ENCODE data around the gene LDB2. TPM values are rescaled to one million over a fixed set of nuclear protein-coding genes. Genes with fewer than 3 reads are reported as not detected.

The LDB2 gene
- total RNA-seq, 2 donors from 2014 or later, result not detected

- ATAC-seq, result no peak
Measured at GRCh38 chr4:16725252-16725651, 173.2 kb downstream of the LDB2 start.

DNA sequence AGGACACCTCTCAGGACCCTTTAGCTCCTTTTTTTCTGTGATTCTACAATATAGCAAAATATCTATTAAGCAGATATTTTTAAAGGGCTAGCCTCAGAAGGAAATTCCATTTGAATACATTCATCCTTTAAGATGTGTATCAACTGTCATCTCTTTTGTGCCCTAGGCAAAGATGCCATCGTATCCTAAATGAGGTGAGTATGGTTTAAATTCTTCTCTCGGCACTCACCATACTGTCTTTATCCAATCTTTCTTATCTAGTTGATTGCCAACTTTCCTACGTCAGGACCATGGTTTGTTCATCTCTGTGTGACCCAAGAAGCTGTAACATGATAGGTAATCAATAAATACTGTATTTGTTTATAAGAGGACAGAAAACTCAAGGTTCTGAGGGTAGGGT lies 176.0 kb downstream of the LDB2 start:
- Mint-ChIP-seq H3K27me3 (no peaks in the 10 kb centered on the region), H3K36me3 (ENCODE audit: low read depth) (no peaks in the 10 kb centered on the region), H3K4me3 (no peak overlapping the region), H3K4me1 (no peaks in the 10 kb centered on the region), H3K27ac (no peak overlapping the region)
- no peaks in the 10 kb centered on the region for H3K9me3 ChIP-seq (ENCODE audit: control insufficient read depth, low read length, poor library complexity, severe bottlenecking)
- DNase-seq (no peak), ATAC-seq (no peak)

More at GRCh38 chr4:16725252-16725651, 173.2 kb downstream of the LDB2 start:
- H3K4me3 Mint-ChIP-seq, result no peak overlapping the region
- no peaks in the 10 kb centered on the region for H3K9me3 ChIP-seq (ENCODE audit: control insufficient read depth, low read length, poor library complexity, severe bottlenecking)
- H3K36me3 Mint-ChIP-seq (ENCODE audit: low read depth), result no peaks in the 10 kb centered on the region
- DNase-seq, result no peak
- H3K27me3 Mint-ChIP-seq, result no peaks in the 10 kb centered on the region
- no peak overlapping the region for H3K27ac Mint-ChIP-seq
- no peaks in the 10 kb centered on the region for H3K4me1 Mint-ChIP-seq

DNA sequence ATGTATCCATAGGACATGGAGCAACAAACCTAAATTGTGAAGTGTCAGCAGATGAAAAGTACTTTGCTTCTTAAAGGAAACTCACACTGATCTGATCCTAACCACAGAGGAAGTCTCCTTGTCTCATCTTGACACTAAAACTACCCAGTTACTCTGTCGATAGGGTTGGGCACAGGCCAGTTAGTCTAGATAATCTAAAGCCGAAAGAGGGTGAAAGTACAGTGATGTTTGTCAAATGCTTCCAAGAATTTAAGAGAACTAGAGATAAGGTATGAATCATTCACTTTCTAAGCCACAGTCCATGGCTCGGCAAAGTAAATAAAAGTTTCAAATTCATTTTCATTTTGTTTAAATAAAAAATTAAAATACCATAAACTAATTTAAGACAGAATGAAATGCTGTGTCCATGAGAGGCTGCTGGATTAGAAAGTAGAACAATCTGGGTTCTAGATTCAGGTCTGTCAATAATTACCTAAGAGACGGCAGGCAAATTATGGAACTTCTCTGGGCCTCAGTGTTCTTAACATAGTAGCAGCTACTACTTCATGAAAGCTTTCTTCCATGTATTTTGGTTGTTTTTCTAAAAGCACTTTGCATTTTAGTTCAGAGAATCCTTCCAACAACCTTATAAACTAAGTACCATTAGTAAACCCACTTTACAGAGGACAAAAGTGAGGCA lies 176.7 kb downstream of the LDB2 start:
- Mint-ChIP-seq H3K27ac (no peak overlapping the region), H3K4me3 (no peak overlapping the region), H3K36me3 (ENCODE audit: low read depth) (no peaks in the 10 kb centered on the region), H3K27me3 (no peaks in the 10 kb centered on the region), H3K4me1 (no peaks in the 10 kb centered on the region)
- H3K9me3 ChIP-seq (ENCODE audit: control insufficient read depth, low read length, poor library complexity, severe bottlenecking), result no peaks in the 10 kb centered on the region
- ATAC-seq, result no peak
- no peak for DNase-seq

GRCh38 chr4:16720761-16721160 lies 177.7 kb downstream of the LDB2 start:
- no peak for ATAC-seq
- no peak overlapping the region for H3K4me3 Mint-ChIP-seq
- no peak for DNase-seq
- no peaks in the 10 kb centered on the region for H3K9me3 ChIP-seq (ENCODE audit: control insufficient read depth, low read length, poor library complexity, severe bottlenecking)
- no peaks in the 10 kb centered on the region for H3K27me3 Mint-ChIP-seq
- no peaks in the 10 kb centered on the region for H3K36me3 Mint-ChIP-seq (ENCODE audit: low read depth)
- no peaks in the 10 kb centered on the region for H3K4me1 Mint-ChIP-seq
- no peak overlapping the region for H3K27ac Mint-ChIP-seq

DNA sequence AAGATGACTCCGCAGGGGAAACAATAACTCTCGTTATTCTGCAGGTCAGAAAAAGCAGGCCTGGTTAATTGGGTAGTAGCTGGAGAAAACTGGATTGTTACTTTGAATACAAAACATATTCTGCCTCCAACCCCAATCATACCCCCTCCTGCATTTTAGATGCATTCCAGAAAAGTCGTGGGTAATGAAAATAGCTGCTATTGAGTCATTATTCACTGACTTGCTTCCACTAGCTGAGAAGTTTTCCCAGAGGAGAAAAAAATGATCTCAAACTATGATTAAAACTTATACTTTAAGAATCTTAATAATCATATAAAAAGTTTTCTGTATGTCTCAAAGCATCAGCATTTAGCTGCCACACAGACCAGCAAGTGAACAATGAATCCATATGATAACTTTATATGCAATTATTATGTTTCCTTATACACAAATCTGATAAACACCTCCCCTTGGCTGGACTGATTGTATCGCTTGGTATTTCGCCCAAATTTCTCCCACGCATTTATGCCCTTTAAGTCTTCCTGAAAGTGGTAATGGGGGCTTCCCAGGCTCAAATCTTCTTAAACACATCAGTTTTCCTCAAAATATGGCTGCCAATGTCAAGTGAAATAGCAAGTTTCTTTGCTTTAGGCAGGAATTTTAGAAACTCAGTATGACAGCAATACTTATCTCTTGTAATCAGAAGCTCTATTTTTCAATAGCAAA lies 181.0 kb downstream of the LDB2 start:
- no peak for DNase-seq
- Mint-ChIP-seq H3K4me1 (no peaks in the 10 kb centered on the region), H3K27ac (no peak overlapping the region), H3K27me3 (no peaks in the 10 kb centered on the region), H3K36me3 (ENCODE audit: low read depth) (no peaks in the 10 kb centered on the region), H3K4me3 (no peak overlapping the region)
- no peaks in the 10 kb centered on the region for H3K9me3 ChIP-seq (ENCODE audit: control insufficient read depth, low read length, poor library complexity, severe bottlenecking)
- ATAC-seq, result no peak

GRCh38 chr4:16715482-16715881 lies 183.0 kb downstream of the LDB2 start:
- H3K9me3 ChIP-seq (ENCODE audit: control insufficient read depth, low read length, poor library complexity, severe bottlenecking), result no peaks in the 10 kb centered on the region
- Mint-ChIP-seq H3K36me3 (ENCODE audit: low read depth) (no peaks in the 10 kb centered on the region), H3K27me3 (no peaks in the 10 kb centered on the region), H3K4me3 (no peak overlapping the region), H3K4me1 (no peaks in the 10 kb centered on the region), H3K27ac (no peak overlapping the region)
- ATAC-seq (no peak), DNase-seq (no peak)

- H3K9me3 ChIP-seq (ENCODE audit: control insufficient read depth, low read length, poor library complexity, severe bottlenecking), result no peaks in the 10 kb centered on the region
- H3K27ac Mint-ChIP-seq, result no peak overlapping the region
- H3K4me3 Mint-ChIP-seq, result no peak overlapping the region
- ATAC-seq (no peak), DNase-seq (no peak)
- no peaks in the 10 kb centered on the region for H3K27me3 Mint-ChIP-seq
- no peaks in the 10 kb centered on the region for H3K4me1 Mint-ChIP-seq
- no peaks in the 10 kb centered on the region for H3K36me3 Mint-ChIP-seq (ENCODE audit: low read depth)
Measured at GRCh38 chr4:16714191-16714590, 184.3 kb downstream of the LDB2 start.

- Mint-ChIP-seq H3K4me3 (no peak overlapping the region), H3K4me1 (no peaks in the 10 kb centered on the region), H3K27ac (no peak overlapping the region), H3K27me3 (no peaks in the 10 kb centered on the region), H3K36me3 (ENCODE audit: low read depth) (no peaks in the 10 kb centered on the region)
- H3K9me3 ChIP-seq (ENCODE audit: control insufficient read depth, low read length, poor library complexity, severe bottlenecking), result no peaks in the 10 kb centered on the region
- no peak for DNase-seq
- ATAC-seq, result no peak
Measured at GRCh38 chr4:16713696-16714095, 184.7 kb downstream of the LDB2 start.

DNA sequence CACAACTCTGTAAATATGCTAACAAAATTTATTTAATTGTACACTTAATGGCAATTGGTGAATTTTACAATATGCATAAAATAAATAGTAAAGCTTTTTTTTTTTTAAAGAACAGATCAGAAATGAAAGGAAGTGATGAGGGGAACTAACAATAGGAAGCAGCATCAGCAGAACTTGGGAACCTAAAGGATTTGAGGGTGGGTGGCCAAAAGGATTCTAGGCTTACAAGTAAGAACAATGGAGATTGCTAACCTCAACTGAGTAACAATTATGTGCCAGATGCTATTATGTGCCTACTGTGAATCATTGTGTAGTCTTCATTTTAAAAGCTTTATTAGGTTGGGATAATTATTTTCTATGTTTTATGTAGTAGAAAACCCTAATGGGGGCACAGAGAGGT lies 185.2 kb downstream of the LDB2 start:
- Mint-ChIP-seq H3K36me3 (ENCODE audit: low read depth) (no peaks in the 10 kb centered on the region), H3K27me3 (no peaks in the 10 kb centered on the region), H3K27ac (no peak overlapping the region), H3K4me3 (no peak overlapping the region), H3K4me1 (no peaks in the 10 kb centered on the region)
- no peaks in the 10 kb centered on the region for H3K9me3 ChIP-seq (ENCODE audit: control insufficient read depth, low read length, poor library complexity, severe bottlenecking)
- DNase-seq (no peak), ATAC-seq (no peak)

DNA sequence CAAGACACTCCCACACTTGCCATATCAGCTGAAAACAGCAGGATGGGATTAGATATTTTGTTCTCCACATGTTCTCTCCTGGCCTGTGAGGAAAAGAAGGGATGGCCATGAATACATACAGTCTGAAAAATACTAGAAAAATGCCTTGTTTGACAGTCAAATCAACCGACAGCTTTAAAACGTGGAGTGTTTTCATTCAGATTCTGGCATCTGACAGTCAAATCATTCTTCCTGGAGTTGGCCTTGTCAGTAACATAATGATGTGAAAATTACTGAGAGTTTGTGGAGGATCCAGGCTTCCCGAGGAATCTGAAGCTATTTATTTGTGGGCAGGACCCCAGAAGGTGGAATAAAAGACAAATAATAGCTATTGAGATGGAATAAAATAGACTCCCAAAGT lies 188.2 kb downstream of the LDB2 start:
- no peak for ATAC-seq

GRCh38 chr4:16707874-16708273 lies 190.6 kb downstream of the LDB2 start:
- Mint-ChIP-seq H3K4me1 (no peaks in the 10 kb centered on the region), H3K27ac (no peak overlapping the region)

More for the DNA sequence above, 188.2 kb downstream of the LDB2 start:
- Mint-ChIP-seq H3K36me3 (ENCODE audit: low read depth) (no peaks in the 10 kb centered on the region), H3K4me1 (no peaks in the 10 kb centered on the region), H3K4me3 (no peak overlapping the region), H3K27ac (no peak overlapping the region), H3K27me3 (no peaks in the 10 kb centered on the region)
- DNase-seq, result no peak
- no peaks in the 10 kb centered on the region for H3K9me3 ChIP-seq (ENCODE audit: control insufficient read depth, low read length, poor library complexity, severe bottlenecking)

GRCh38 chr4:16706251-16706650 lies 192.2 kb downstream of the LDB2 start:
- H3K4me3 Mint-ChIP-seq, result no peak overlapping the region
- H3K27me3 Mint-ChIP-seq, result no peaks in the 10 kb centered on the region
- H3K9me3 ChIP-seq (ENCODE audit: control insufficient read depth, low read length, poor library complexity, severe bottlenecking), result peaks cover 3% of the 10 kb centered on the region
- no peaks in the 10 kb centered on the region for H3K4me1 Mint-ChIP-seq
- DNase-seq (no peak), ATAC-seq (no peak)
- no peak overlapping the region for H3K27ac Mint-ChIP-seq
- H3K36me3 Mint-ChIP-seq (ENCODE audit: low read depth), result no peaks in the 10 kb centered on the region

More at GRCh38 chr4:16707874-16708273, 190.6 kb downstream of the LDB2 start:
- H3K9me3 ChIP-seq (ENCODE audit: control insufficient read depth, low read length, poor library complexity, severe bottlenecking), result peaks cover 2% of the 10 kb centered on the region
- ATAC-seq (no peak), DNase-seq (no peak)
- H3K36me3 Mint-ChIP-seq (ENCODE audit: low read depth), result no peaks in the 10 kb centered on the region
- no peak overlapping the region for H3K4me3 Mint-ChIP-seq
- H3K27me3 Mint-ChIP-seq, result no peaks in the 10 kb centered on the region

DNA sequence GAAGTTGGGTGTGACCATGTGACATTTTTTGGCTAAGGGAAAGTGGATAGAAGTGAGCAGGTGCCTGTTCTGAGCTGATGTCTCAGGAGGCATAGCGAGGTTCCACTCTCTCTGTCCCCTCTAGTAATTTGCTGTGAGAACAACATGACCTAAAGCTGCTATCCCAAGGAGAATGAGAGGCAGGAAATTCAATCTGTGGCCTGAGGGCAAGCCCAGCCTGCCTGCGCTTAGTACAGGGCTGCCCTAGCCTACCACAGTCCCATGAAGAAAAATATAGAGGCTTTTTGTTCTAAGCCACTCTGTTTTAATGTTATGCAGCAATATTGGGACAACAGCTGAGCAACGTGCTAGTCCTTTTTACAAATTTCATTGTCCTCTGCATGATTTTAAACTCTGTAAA lies 193.1 kb downstream of the LDB2 start:
- H3K27ac Mint-ChIP-seq, result no peak overlapping the region
- DNase-seq (no peak), ATAC-seq (no peak)
- H3K4me1 Mint-ChIP-seq, result no peaks in the 10 kb centered on the region
- H3K4me3 Mint-ChIP-seq, result no peak overlapping the region
- no peaks in the 10 kb centered on the region for H3K36me3 Mint-ChIP-seq (ENCODE audit: low read depth)
- H3K9me3 ChIP-seq (ENCODE audit: control insufficient read depth, low read length, poor library complexity, severe bottlenecking), result peaks cover 3% of the 10 kb centered on the region
- H3K27me3 Mint-ChIP-seq, result no peaks in the 10 kb centered on the region

GRCh38 chr4:16704489-16704888 lies 194.0 kb downstream of the LDB2 start:
- H3K9me3 ChIP-seq (ENCODE audit: control insufficient read depth, low read length, poor library complexity, severe bottlenecking), result peaks cover 3% of the 10 kb centered on the region
- ATAC-seq (no peak), DNase-seq (no peak)
- H3K36me3 Mint-ChIP-seq (ENCODE audit: low read depth), result no peaks in the 10 kb centered on the region
- no peak overlapping the region for H3K4me3 Mint-ChIP-seq
- no peaks in the 10 kb centered on the region for H3K27me3 Mint-ChIP-seq
- no peak overlapping the region for H3K27ac Mint-ChIP-seq
- H3K4me1 Mint-ChIP-seq, result no peaks in the 10 kb centered on the region

Data from T-helper 17 cell (primary cell).